SK-N-SH (cell line): Measurements from ENCODE around the gene NUTF2. TPM values are rescaled to one million over a fixed set of nuclear protein-coding genes. Genes with fewer than 3 reads are reported as not detected.

Experiments used
- CTCF ChIA-PET: fragments of 300-600, 350-600 bp; formaldehyde crosslinking; extraction: SDS; loops from one replicate; lab custom pipeline; 2021; lab: Yijun Ruan, JAX
- POLR2A ChIA-PET: fragments of 350-600 bp; sonication (Branson Sonifier 250); formaldehyde crosslinking; extraction: SDS; loops from one replicate; lab custom pipeline; 2020; ENCODE audit warnings: antibody characterized with exemption, inconsistent platforms; lab: Yijun Ruan, JAX
- DNase-seq: peaks from one replicate; pipeline ENCODE4 v3.0.0; 2012
- H2AFZ ChIP-seq: fragments of 200-600 bp; sonication (generic); 2 replicates; pipeline ENCODE4 v1.8.1; 2016; ENCODE audit warnings: antibody characterized with exemption, mild to moderate bottlenecking, low read depth
- H3F3A ChIP-seq: fragments of 200-600 bp; sonication (generic); replicated peaks from 2 replicates; pipeline ENCODE3; 2016; ENCODE audit warnings: antibody characterized with exemption, mild to moderate bottlenecking; ENCODE audit not compliant: insufficient read depth
- H3K27ac ChIP-seq, 2 experiments: fragments of 200-500 bp in 1 of 2; fragments of 200-600 bp in 1 of 2; sonication (Bioruptor generic) in 1 of 2; sonication (generic), shearing (Covaris generic) in 1 of 2; 2 replicates each; pipeline versions ENCODE4 v1.5.1 to v1.6.1; 2014 to 2016; ENCODE audit warnings: low read depth in 2 of 2, inconsistent platforms in 1 of 2, low read length in 1 of 2, mild to moderate bottlenecking in 1 of 2, mixed read lengths in 1 of 2
- H3K27me3 ChIP-seq: fragments of 200-600 bp; sonication (generic), shearing (Covaris generic); 2 replicates; pipeline ENCODE4 v1.6.1; 2016; ENCODE audit warnings: mixed run types; ENCODE audit not compliant: insufficient read depth
- H3K36me3 ChIP-seq, 2 experiments: fragments of 200-500 bp in 1 of 2; fragments of 200-600 bp in 1 of 2; sonication (Bioruptor generic) in 1 of 2; sonication (generic) in 1 of 2; replicated peaks in 1 of 2; 2 replicates each; pipeline versions ENCODE3 to v1.5.1; 2014 to 2016; ENCODE audit warnings: low read length in 1 of 2, mild to moderate bottlenecking in 1 of 2; ENCODE audit not compliant: insufficient read depth in 2 of 2, control insufficient read depth in 1 of 2
- H3K4me1 ChIP-seq, 2 experiments: fragments of 200-500 bp in 1 of 2; fragments of 200-600 bp in 1 of 2; sonication (Bioruptor generic) in 1 of 2; sonication (generic), shearing (Covaris generic) in 1 of 2; 2 replicates each; pipeline versions ENCODE4 v1.5.1 to v1.6.1; 2014 to 2016; ENCODE audit warnings: low read depth in 1 of 2, low read length in 1 of 2, mixed run types in 1 of 2; ENCODE audit not compliant: insufficient read depth in 2 of 2, control insufficient read depth in 1 of 2
- H3K4me2 ChIP-seq: fragments of 200-600 bp; sonication (generic), shearing (Covaris generic); 2 replicates; pipeline ENCODE4 v1.6.1; 2017; ENCODE audit warnings: mixed run types
- H3K4me3 ChIP-seq, 2 experiments: fragments of 200-500 bp in 1 of 2; fragments of 200-600 bp in 1 of 2; sonication (Bioruptor generic) in 1 of 2; sonication (generic), shearing (Covaris generic) in 1 of 2; 2 replicates each; pipeline versions ENCODE4 v1.5.1 to v1.8.1; 2014 to 2016; ENCODE audit warnings: low read depth in 2 of 2, inconsistent platforms in 1 of 2, low read length in 1 of 2, mild to moderate bottlenecking in 1 of 2, mixed read lengths in 1 of 2, moderate library complexity in 1 of 2
- H3K79me2 ChIP-seq: fragments of 200-600 bp; sonication (generic); 2 replicates; pipeline ENCODE4 v1.8.1; 2017; ENCODE audit warnings: mild to moderate bottlenecking; ENCODE audit not compliant: insufficient read depth
- H3K9ac ChIP-seq: fragments of 200-600 bp; sonication (generic); 2 replicates; pipeline ENCODE4 v1.6.1; 2017; ENCODE audit warnings: mixed run types
- H3K9me2 ChIP-seq: fragments of 200-600 bp; sonication (generic); 2 replicates; pipeline ENCODE4 v1.6.1; 2017; ENCODE audit warnings: mixed run types
- H3K9me3 ChIP-seq: fragments of 200-600 bp; sonication (generic); 2 replicates; pipeline ENCODE4 v1.6.1; 2017; ENCODE audit warnings: mixed run types, mild to moderate bottlenecking, moderate library complexity
- H4K20me1 ChIP-seq: fragments of 200-600 bp; sonication (generic); 2 replicates; pipeline ENCODE4 v1.6.1; 2017; ENCODE audit warnings: mild to moderate bottlenecking, mixed run types; ENCODE audit not compliant: insufficient read depth
- ELF1 ChIP-seq: IDR thresholded peaks from 2 replicates; pipeline ENCODE4 v1.4.0; 2012
- EP300 ChIP-seq, 2 experiments: IDR thresholded peaks; 2 replicates each; pipeline versions ENCODE4 v1.4.0 to v1.6.1; 2012; ENCODE audit warnings: borderline replicate concordance in 1 of 2, low read depth in 1 of 2, low read length in 1 of 2
- EZH2phosphoT487 ChIP-seq: fragments of 200-600 bp; sonication (generic); IDR thresholded peaks from 2 replicates; pipeline ENCODE4 v1.6.1; 2017; ENCODE audit warnings: low read depth, mixed run types, mild to moderate bottlenecking, antibody characterized with exemption, moderate library complexity, borderline replicate concordance
- FOSL2 ChIP-seq: IDR thresholded peaks from 2 replicates; pipeline ENCODE4 v1.4.0; 2012; ENCODE audit warnings: low read depth, mild to moderate bottlenecking, moderate library complexity, borderline replicate concordance
- FOXM1 ChIP-seq: IDR thresholded peaks from 2 replicates; pipeline ENCODE4 v1.4.0; 2012; ENCODE audit warnings: low read depth, mild to moderate bottlenecking
- GABPA ChIP-seq: IDR thresholded peaks from 2 replicates; pipeline ENCODE4 v1.4.0; 2012; ENCODE audit warnings: low read depth, mild to moderate bottlenecking
- GATA2 ChIP-seq: sonication (generic); formaldehyde crosslinking; IDR thresholded peaks from 2 replicates; pipeline ENCODE4 v1.5.0; 2020; ENCODE audit warnings: mild to moderate bottlenecking, missing genetic modification reagents
- IRF3 ChIP-seq: fragments of 150-350 bp; IDR thresholded peaks from 2 replicates; pipeline ENCODE4 v1.6.1; 2016; ENCODE audit warnings: mild to moderate bottlenecking, low read depth, low read length
- JUND ChIP-seq: IDR thresholded peaks from 2 replicates; pipeline ENCODE4 v1.4.0; 2012
- MEF2A ChIP-seq: IDR thresholded peaks from 2 replicates; pipeline ENCODE4 v1.4.0; 2012; ENCODE audit warnings: low read depth, borderline replicate concordance
- MXI1 ChIP-seq: IDR thresholded peaks from 2 replicates; pipeline ENCODE4 v1.6.1; 2012; ENCODE audit warnings: mild to moderate bottlenecking, low read depth, low read length, improper control_type of control experiment
- NRF1 ChIP-seq: IDR thresholded peaks from 2 replicates; pipeline ENCODE4 v1.6.1; 2012; ENCODE audit warnings: low read depth, mild to moderate bottlenecking, low read length
- POLR2AphosphoS5 ChIP-seq: IDR thresholded peaks from 2 replicates; pipeline ENCODE4 v1.6.1; 2012; ENCODE audit warnings: low read depth, low read length
- RAD21 ChIP-seq: IDR thresholded peaks from 2 replicates; pipeline ENCODE4 v1.6.1; 2012; ENCODE audit warnings: mild to moderate bottlenecking, low read length
- RCOR1 ChIP-seq: fragments of 150-350 bp; IDR thresholded peaks from 2 replicates; pipeline ENCODE4 v1.6.1; 2017; ENCODE audit warnings: antibody characterized with exemption, low read length
- RFX5 ChIP-seq: IDR thresholded peaks from 2 replicates; pipeline ENCODE4 v1.6.1; 2012; ENCODE audit warnings: mild to moderate bottlenecking, improper control_type of control experiment, low read length
- RXRA ChIP-seq: IDR thresholded peaks from 2 replicates; pipeline ENCODE4 v1.4.0; 2012; ENCODE audit warnings: low read depth, mild to moderate bottlenecking, borderline replicate concordance
- SMC3 ChIP-seq: IDR thresholded peaks from 2 replicates; pipeline ENCODE4 v1.6.1; 2012; ENCODE audit warnings: low read depth, low read length, improper control_type of control experiment
- TAF1 ChIP-seq: IDR thresholded peaks from 2 replicates; pipeline ENCODE4 v1.6.1; 2012; ENCODE audit warnings: low read depth, mild to moderate bottlenecking, low read length, moderate library complexity, borderline replicate concordance
- TCF12 ChIP-seq: IDR thresholded peaks from 2 replicates; pipeline ENCODE4 v1.4.0; 2012
- ZBTB33 ChIP-seq: IDR thresholded peaks from 2 replicates; pipeline ENCODE4 v1.4.0; 2012; ENCODE audit warnings: low read depth, borderline replicate concordance
- WGBS: methylation state at CpG from one replicate; pipeline ENCODE4 v1.1.6; 2017; ENCODE audit warnings: low lambda C conversion rate; 5-methylcytosine and 5-hydroxymethylcytosine counted together
- polyA plus RNA-seq, 3 experiments: library from polyadenylated mRNA; depleted of rRNA; stranded (reverse); fragments of >200 nt; gene quantifications; 2 replicates each; pipeline ENCODE4 v1.2.3, GENCODE V29; 2012

Gene NUTF2
- polyA plus RNA-seq, 1 of the 3 experiments (the other 2 are of a cell fraction), result 449 TPM

GRCh38 chr16:67856927-67857546, 10.3 kb downstream of the NUTF2 start:
- Histone ChIP-seq H3K36me3 (peaks cover 12 to 18% of the 10 kb centered on the region in 2 experiments), H3K4me3 (no peak overlapping the region), H2AFZ (no peak overlapping the region), H3K9ac (peak overlapping the region; percentile 39; the same call in 1 of the 2 replicates), H3F3A (peaks cover 12% of the 10 kb centered on the region), H3K9me3 (no peaks in the 10 kb centered on the region), H4K20me1 (peaks cover 99% of the 10 kb centered on the region), H3K4me1 (peaks cover 2 to 8% of the 10 kb centered on the region in 2 experiments; a peak in 2 of 4 replicates), H3K9me2 (no peaks in the 10 kb centered on the region)
- POLR2A ChIA-PET, result no interaction called here
- CTCF ChIA-PET, result interaction anchor here (1.2 kb wide), 1 partner anchor 41 kb away, joined by 6 read pairs; no protein-coding TSS in a partner anchor
- no peak for DNase-seq
- no peak for TF ChIP-seq MEF2A
- no peak for TF ChIP-seq TAF1
- TF ChIP-seq, all 33 proteins: peak for 0
- H3K27ac ChIP-seq, result peak overlapping the region in 1 of 2 experiments; percentile 90; a peak in 2 of 4 replicates
- no peaks in the 10 kb centered on the region for H3K27me3 ChIP-seq
- WGBS, result 96% methylated on average over 5 of the region's 5 CpGs
- peak overlapping the region; percentile 46; the same call in 1 of the 2 replicates for H3K4me2 ChIP-seq
- H3K79me2 ChIP-seq, result peaks cover 100% of the 10 kb centered on the region

- Histone ChIP-seq H3F3A (peaks cover 9% of the 10 kb centered on the region), H3K27ac (peak overlapping the region in 1 of 2 experiments; percentile 90; a peak in 2 of 4 replicates), H3K9me2 (no peaks in the 10 kb centered on the region), H3K9ac (peak overlapping the region; percentile 66), H3K36me3 (peaks cover 12 to 18% of the 10 kb centered on the region in 2 experiments), H3K9me3 (no peaks in the 10 kb centered on the region), H4K20me1 (peaks cover 100% of the 10 kb centered on the region), H3K4me3 (no peak overlapping the region), H3K79me2 (peaks cover 100% of the 10 kb centered on the region), H3K27me3 (no peaks in the 10 kb centered on the region), H3K4me2 (peak overlapping the region; percentile 46; the same call in 1 of the 2 replicates), H2AFZ (no peak overlapping the region), H3K4me1 (peaks cover 2 to 13% of the 10 kb centered on the region in 2 experiments; a peak in 2 of 4 replicates)
- POLR2A ChIA-PET, result no interaction called here
- CTCF ChIA-PET, result interaction anchor here (0.5 to 1.2 kb wide), 2 partner anchors 41 to 51 kb away, joined by 3 to 6 read pairs; partner anchors contain the start of gene TSNAXIP1
- no peak for DNase-seq
- no peak for TF ChIP-seq GABPA
- no peak for TF ChIP-seq EP300 (IDR thresholded peaks at IDR 0.05; ENCODE audit: borderline replicate concordance in 1 of 2, low read depth in 1 of 2, low read length in 1 of 2)
- no peak for TF ChIP-seq IRF3
- no peak for TF ChIP-seq TCF12
- no peak for TF ChIP-seq POLR2AphosphoS5
- TF ChIP-seq ZBTB33, result no peak
- no peak for TF ChIP-seq SMC3
- no peak for TF ChIP-seq RXRA
- TF ChIP-seq RFX5, result no peak
- no peak for TF ChIP-seq GATA2 (CRISPR knock-in tag)
- TF ChIP-seq EZH2phosphoT487, result no peak
- TF ChIP-seq RCOR1, result no peak
- TF ChIP-seq FOSL2, result no peak
- no peak for TF ChIP-seq ELF1
- no peak for TF ChIP-seq MXI1
- TF ChIP-seq JUND, result no peak
- no peak for TF ChIP-seq FOXM1
- no peak for TF ChIP-seq NRF1
- TF ChIP-seq RAD21, result no peak
- 80% methylated on average over 3 of the region's 3 CpGs for WGBS
These were observed 11.0 kb downstream of the NUTF2 start for GRCh38 chr16:67857547-67858233.
